TTC549 (cell line): ENCODE results near the gene HAPLN2.
A peak's percentile ranks its signal among the peaks of the same experiment; 100 is the strongest.
"Not testable (repeated sequence)": the region's sequence is repeated elsewhere in the genome, so short reads cannot be mapped to it uniquely, and the experiment has no call there.

Experiments
- FAIRE-seq: peaks from 2 replicates; lab custom pipeline; 2012; peaks lifted over from hg19 to GRCh38; lab: Jason Lieb, UNC

Gene HAPLN2

GRCh38 chr1:156592158-156592909 is 26.9 kb upstream of the HAPLN2 start:
- FAIRE-seq: no peak

GRCh38 chr1:156592910-156593660 is 26.1 kb upstream of the HAPLN2 start:
- FAIRE-seq: no peak

DNA sequence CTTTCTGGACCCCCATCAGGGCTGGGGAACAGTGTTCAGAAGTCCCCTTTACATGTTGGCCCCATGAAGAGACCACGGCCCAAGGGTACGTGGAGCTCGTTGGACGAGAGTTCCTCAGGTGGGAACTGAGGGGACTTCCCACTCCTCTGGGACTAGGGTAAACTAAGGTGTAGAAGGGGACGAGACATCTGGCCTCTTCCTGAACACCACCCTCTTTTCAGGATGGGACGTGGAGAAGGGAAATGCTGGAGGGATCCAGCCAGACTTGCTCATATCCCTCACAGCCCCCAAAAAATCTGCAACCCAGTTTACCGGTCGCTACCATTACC is 25.6 kb upstream of the HAPLN2 start:
- no peak for FAIRE-seq

DNA sequence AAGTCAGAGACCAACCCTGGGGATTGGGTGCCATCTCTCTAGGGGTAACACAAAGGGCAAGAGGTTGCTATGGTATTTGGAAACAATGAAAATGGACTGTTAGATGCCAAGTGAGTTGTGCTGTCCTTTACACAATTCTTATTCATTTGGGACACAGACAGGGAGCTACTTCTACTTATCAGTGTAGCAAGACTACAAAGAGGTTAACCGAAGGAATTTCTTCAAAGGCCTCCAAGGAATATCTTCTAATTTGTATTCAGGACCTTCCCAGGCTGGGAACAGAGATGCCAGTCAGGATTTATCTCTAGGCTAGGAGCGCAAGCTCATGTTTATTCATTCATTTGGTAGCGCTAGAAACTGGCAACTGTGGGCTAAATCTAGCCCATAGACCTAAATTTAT is 25.0 kb upstream of the HAPLN2 start:
- no peak for FAIRE-seq

DNA sequence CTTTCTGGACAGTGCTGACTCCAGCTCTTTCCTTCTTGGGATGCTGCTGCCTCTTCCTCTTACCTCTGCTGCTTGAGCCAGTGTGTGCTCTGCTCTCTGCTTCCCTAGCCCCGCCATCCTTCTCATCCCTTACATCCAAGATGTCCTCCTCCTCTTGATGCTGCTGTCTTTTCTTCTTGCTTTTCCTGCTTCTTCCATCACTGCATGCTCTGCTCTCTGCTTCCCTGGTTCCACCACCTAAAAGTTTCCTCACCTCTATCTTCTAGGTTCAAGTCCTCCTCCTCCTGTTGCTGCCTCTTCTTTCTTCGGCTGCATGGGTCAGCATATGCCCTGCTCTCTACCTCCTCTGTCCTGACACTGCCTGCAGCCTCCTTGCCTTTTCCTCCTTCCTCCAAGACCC is 24.2 kb upstream of the HAPLN2 start:
- no peak for FAIRE-seq

DNA sequence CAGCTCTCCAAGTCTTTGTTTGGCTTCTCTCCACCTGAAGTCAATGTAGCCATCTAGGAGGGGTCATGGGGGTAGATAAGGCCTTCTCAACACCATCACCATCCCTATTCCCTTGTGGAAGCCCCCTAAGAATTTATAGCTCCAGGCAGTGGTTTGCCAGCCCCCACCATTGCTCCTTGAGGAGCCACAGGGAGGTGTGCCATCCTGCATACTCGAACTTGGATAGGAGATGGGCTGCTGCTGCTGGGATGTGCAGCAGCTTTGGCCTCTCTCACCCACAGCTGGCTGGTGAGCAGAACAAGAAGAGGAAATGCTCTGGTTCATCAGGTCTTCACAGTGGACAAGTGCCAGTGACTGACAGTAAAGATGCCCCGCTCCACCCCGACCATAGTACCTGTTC is 22.8 kb upstream of the HAPLN2 start:
- FAIRE-seq: no peak

GRCh38 chr1:156598125-156598524 is 21.1 kb upstream of the HAPLN2 start:
- no peak for FAIRE-seq

DNA sequence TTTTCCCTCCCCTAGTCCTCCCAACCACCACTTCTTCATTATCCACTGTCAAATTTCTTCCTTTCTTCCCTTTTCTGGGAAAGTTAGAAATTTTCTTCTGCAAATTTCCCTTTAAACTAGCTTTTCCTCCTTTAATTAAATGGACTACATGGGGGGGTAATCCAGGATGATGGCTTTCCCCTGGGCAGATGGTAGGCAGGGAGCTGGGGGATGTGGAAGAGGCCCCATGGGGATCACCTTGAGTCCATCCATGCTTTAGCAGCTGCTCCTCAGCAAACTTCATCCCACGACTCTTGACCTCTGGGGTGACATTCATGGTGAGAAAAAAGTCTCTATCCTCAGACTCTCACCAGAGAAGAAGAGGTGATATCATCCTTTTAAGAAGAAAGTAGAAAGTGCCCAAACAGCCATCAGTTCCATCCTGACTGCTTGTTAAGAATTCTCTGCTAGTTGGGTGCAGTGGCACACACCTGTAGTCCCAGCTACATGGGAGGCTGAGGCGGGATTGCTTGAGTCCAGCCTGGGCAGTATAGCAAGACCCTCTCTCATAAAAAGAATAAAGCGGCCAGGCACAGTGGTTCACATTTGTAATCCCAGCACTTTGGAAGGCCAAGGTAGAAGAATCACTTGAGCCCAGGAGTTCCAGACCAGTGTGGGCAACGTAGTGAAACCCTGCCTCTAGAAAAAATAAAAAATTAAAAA is 20.3 kb upstream of the HAPLN2 start:
- FAIRE-seq: no peak

DNA sequence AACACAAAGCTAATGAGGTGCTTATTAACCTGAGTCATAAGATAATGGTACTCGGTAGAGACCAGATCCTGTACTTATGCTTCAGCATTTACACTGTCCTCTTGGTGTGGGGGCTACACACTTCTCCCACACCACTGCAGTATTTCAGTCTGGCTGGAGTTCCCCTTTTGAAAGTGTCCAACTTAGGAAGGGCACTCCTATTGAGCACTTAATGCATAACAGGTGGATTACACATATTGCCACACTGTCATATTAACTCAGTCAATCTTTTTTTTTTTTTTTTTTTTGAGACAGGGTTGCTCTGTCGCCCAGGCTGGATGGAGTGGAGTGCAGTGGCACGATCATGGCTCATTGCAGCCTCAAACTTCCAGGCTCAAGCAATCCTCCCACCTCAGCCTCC is 19.4 kb upstream of the HAPLN2 start:
- no peak for FAIRE-seq

DNA sequence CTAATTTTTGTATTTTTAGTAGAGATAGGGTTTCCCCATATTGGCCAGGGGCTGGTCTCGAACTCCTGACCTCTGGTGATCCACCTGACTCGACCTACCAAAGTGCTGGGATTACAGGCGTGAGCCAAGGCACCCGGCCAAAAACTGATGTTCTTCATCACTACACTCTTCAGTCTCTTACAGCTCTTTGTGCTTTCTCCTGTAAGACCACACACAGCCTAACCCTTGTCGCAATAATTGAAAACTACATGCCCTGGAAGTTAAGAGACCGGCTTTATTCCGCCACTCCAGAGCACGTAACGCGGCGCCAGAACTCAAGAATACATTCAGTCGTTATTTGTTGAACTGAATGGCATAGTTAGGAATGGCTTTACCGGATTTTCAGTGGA is 18.5 kb upstream of the HAPLN2 start:
- FAIRE-seq: no peak

- FAIRE-seq: peak; percentile 90
Observed at GRCh38 chr1:156601122-156601830, 17.9 kb upstream of the HAPLN2 start, which contains the start of gene GPATCH4. GPATCH4 (minus strand) TSS chr1:156601479.

GRCh38 chr1:156601892-156602291 is 17.3 kb upstream of the HAPLN2 start:
- no peak for FAIRE-seq

GRCh38 chr1:156602557-156602993 is 16.6 kb upstream of the HAPLN2 start:
- FAIRE-seq: peak; percentile 78

DNA sequence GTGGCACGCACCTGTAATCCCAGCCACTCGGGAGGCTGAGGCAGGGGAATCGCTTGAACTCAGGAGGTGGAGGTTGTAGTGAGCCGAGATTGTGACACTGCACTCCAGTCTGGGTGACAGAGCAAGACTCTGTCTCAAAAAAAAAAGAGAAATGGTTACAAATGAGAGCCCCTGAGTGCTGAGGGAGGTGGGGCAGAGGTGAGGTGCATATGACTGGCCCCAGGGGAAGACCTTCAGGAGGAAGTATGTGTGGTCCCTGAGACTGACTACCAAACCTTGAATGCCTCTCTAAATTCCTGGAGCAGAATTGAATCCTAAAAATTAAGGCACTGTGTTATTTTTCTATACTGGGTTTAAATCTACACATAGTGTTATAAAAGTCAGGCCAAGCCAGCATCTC is 11.9 kb upstream of the HAPLN2 start:
- not testable (repeated sequence) for FAIRE-seq

DNA sequence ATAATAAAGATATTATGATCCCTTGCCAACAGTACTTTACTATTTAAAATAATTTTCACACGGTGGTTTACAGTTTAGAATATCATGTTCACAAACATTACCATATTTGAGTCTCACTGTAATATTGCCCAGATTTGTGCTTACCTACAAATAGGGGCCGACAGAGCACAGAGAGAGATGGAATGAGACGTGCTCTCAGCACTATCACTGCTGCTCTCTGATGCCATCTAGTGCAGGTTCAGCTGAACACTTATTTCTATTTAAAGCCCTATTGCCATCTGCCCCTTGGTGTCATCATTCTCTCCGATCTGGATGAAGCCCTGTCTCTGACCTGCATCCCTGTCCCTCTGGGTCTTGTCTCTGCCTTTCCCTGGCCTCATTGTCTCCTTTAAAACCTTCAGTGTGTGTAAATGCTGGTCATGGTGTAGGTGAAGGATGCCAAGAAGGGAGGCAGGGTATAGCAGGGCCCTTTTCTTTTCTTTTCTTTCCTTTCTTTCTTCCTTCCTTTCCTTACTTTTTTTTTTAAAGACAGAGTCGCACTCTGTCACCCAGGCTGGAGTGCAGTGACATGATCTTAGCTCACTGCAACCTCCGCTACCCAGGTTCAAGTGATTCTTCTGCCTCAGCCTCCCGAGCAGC is 11.1 kb upstream of the HAPLN2 start:
- FAIRE-seq: peak; percentile 95

- FAIRE-seq: no peak
Observed at GRCh38 chr1:156608981-156609380, 10.2 kb upstream of the HAPLN2 start.

GRCh38 chr1:156610072-156610471 is 9.1 kb upstream of the HAPLN2 start:
- not testable (repeated sequence) for FAIRE-seq

DNA sequence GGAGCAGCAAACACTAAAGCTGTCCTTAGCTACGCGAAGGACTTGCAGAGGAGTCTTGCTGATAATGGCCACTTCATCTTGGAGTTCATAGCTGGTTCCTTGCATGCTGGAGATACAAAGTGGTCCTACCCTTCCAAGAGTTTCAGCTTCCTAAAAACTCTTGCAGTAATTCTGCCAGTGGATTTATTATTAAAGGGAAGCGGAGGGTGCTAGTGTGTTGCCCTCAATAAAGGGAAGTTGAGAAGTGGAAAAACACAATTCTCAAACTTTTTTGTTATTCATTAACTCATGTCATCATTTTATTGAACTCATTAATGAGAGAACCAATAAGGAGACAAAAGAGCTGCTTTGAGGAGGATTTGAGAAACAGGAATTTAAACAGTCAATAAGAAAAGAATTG is 6.5 kb upstream of the HAPLN2 start:
- no peak for FAIRE-seq

GRCh38 chr1:156615946-156616345 is 3.3 kb upstream of the HAPLN2 start:
- no peak for FAIRE-seq

GRCh38 chr1:156616463-156616862 is 2.8 kb upstream of the HAPLN2 start:
- no peak for FAIRE-seq

DNA sequence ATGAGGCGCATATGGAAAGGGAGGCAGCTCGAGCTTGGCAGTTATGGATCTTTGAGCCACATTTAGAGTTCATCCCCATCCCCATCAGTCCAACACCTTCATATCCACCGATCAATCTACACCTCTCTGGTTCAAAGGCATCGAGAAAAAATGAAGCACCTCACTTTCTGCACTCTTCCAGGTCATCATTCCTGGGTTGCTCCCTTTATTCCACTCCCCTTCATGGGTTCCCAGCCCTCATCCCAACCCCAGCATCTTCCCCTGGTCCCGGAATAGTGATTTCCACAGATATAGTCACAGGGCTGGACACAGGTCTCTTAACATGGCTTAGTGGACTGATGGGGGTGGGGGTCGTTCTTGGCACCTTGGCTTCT is 354 bp downstream of the HAPLN2 start:
- FAIRE-seq: no peak
